NT2/D1 (cell line): Measurements from ENCODE around the gene TNFRSF13B.

Source experiments
- SUZ12 ChIP-seq: IDR thresholded peaks from 2 replicates; pipeline ENCODE4 v1.6.1; 2011; ENCODE audit not compliant: insufficient read length, insufficient read depth; ENCODE audit errors: extremely low read depth
- YY1 ChIP-seq: IDR thresholded peaks from 2 replicates; pipeline ENCODE4 v1.6.1; 2011; ENCODE audit not compliant: insufficient read length, insufficient read depth

GRCh38 chr17:16918443-16918842 lies 53.5 kb downstream of the TNFRSF13B start:
- no peak for TF ChIP-seq YY1
- TF ChIP-seq SUZ12: no peak
